GM21447 (cell line): ENCODE measurements around the gene MAPK4.
A peak's percentile ranks its signal among the peaks of the same experiment; 100 is the strongest.
"Not testable (repeated sequence)": the region's sequence is repeated elsewhere in the genome, so short reads cannot be mapped to it uniquely, and the experiment has no call there.

Source experiments
- ATAC-seq: cut with Tn5 transposase; IDR thresholded peaks from one replicate; pipeline ENCODE4 v1.9.1; 2021; ENCODE audit not compliant: unreplicated experiment

The MAPK4 gene

DNA sequence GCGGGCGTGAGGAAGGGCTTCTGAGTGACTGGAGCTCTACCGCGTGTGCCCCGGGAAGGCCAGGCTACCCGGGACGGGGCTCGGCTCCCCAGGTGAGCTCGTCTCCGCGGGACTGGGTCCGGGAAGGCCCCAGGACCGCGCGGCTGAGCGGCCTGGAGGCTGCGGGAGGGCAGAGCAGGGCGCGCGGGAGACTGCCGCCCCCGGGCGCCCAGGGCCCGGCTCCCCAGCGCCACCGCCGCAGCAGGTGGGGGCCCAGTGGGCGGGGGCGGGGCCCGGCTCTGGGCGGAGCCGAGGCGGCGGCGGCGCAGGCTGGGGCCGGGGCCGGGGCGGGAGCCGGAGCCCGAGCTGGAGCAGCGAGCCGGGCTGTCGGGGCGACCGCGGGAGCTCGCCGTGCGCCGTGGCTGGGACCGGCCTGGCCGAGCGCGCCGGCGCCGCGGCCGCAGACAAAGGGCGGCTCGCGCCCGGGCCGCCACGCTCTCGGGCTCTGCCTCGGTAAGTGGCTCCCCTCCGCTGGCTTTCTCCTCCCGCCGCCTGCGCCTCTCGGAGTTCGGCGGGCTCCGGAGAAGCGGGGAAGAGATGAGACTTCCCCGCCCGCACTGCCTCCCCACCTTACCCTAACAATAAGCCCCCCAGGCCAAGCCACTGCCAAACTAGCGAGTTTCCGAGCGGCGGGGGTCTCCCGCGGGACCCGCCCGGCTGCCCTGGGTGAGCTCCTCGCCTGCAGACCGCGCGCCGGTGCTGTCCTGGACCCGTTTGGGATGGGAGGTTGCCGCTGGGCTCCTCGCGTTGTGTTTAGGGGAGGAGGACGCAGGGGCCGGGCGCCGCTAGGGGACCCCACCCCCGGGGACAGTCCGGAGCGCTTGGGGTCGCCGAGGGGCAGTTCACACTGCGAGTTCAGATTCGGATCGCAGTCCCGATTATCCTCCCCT, at the start of gene MAPK4:
Gene MAPK4, plus strand, starts transcription at position 336 of the 929 bp plus-strand sequence. CDS start 103,872 bp downstream, outside the sequence.
- peak; percentile 67 for ATAC-seq

DNA sequence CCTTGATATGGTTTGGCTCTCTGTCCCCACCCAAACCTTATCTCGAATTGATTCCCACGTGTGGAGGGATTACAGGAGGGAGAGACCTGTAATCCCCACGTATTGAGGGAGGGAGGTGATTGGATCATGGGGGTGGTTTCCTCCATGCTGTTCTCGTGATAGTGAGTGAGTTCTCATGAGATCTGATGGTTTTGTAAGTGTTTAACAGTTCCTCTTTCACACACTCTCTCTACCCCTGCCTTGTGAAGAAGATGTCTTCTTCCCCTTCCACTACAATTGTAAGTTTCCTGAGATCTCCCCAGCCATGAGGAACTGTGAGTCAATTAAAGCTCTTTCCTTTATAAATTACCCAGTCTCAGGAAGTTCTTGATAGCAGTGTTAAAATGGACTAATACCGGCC, 42.6 kb upstream of the MAPK4 start:
- ATAC-seq: not testable (repeated sequence)

DNA sequence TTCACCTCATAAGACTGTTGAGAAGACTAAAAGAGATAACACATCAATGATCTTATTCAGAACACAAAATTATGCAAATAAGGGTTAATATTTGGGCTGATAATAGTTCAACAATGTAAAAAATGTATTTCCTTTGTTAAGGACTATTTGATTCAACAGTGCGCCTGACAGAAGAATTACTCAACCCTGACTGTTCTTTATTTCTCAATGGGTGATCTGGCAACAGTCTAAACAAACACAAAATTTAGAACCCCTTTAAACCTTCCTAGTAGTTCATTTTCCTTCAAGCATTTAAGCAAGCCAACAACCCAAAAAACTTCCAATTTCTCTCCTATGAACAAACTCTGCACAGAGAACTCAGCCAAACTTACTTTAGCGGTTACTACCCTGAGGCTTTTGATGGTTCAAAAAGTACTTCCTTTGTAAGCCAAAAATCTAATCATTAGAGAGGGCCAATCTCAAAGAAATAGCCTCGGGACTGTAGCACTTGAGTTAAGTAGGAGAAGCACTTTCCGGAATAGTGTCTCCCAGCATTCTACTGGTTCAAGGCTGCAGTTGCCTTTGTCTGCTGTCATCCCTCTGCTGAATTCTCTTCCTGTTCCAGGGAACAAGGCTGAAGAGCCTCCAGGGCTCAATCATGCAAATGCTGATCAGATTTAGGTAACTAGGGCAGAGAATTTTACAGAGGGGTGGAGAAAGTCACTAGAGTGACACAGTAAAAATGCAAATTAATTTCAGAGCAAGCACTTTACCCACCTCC, 40.9 kb upstream of the MAPK4 start:
- ATAC-seq: no peak

DNA sequence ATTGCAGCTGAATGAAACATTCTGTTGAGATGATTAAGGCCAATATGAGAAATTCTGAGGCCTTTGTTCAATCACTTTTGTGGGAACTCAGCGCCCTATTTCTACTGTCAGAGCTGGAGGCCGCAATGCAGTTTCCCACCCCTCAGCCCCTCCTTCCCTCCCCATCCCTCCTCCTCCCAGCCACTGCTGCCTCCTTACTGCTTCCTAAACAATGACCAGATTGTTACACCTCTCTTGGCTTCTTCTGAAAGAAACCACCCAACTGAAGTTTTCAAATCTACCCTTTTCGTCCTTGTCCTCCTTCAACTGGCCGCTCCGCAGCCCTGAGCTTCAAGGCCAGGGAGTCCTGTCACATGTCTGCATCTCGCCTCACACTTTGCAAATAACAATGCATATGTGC, 36.7 kb upstream of the MAPK4 start:
- no peak for ATAC-seq

DNA sequence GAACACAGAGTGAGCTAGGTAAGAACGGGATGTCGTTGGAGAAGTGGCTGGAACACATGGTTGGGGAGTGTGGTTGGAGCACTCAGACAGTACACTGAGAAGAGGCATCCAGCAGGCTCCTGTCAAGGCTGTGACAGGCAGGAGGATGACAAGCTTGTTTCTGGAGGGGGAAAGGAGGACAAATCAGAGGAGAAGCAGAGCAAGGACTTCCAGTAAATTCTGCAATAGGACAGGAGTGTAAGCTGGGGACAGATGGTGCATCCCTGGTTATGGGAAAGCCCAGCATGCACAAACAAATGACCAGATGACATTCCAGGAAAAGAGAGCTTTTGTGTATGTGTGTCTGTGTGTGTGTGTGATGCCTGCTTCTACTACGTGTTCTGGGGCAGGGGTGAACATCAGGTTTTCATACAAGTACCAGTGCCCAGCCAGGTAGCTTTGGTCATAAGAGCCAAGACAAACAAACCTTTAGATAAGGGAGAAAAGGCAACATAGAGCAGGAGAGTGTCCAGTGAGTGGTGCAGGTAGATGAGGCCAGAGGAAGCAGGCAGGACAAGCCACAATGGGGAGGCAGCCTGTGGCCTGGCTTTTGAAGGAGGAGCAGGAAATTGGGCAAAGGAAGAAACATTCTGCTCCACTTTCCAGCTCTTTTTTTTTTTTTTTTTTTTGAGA, 32.1 kb upstream of the MAPK4 start:
- ATAC-seq: no peak

DNA sequence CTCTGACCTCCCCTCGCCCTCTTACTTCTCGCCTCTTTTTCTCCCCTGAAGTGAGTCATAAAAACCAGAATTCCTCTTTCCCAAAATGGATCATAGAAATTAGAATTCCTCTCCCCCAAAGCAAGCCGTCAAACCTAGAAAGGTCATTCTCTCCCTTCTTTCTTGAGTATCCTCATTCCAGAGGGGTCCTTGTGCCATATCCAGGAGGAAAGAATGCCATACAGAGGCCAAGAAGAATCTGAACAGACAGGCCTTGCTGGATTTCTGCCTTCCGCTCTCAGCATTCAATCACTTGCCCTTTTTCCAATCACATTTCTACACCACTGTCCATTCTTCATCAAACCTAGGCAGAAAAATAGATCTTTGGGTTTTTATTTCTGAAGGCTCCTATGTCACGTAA, 31.1 kb upstream of the MAPK4 start:
- ATAC-seq: no peak

DNA sequence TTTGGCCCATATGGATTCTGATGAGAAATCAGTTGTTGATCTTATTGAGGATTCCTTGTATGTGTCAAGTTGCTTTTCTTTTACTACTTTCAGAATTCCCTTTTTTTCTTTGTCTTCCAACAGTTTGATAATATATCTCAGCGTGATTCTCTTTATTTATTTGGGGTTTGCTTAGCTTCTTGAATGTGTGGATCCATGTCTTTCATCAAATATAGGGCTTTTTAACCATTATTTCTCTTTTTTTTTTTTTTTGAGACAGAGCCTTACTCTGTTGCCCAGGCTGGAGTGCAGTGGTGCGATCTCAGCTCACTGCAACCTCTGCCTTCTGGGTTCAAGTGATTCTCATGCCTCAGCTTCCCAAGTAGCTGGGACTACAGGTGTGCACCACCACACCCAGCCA, 26.1 kb upstream of the MAPK4 start:
- ATAC-seq: not testable (repeated sequence)

DNA sequence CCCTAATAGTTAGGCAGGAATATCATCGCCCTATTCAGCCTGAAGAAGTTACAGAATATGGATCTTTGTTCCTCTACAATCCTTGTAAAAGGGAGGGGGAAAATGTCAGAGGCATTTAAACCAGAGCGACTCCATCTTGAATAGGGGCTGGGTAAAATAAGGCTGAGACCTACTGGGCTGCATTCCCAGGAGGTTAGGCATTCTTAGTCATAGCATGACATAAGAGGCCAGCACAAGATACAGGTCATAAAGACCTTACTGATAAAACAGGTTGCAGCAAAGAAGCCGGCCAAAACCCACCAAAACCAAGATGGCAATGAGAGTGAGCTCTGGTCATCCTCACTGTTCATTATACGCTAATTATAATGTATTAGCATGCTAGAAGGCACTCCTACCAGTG, 15.4 kb upstream of the MAPK4 start:
- ATAC-seq: not testable (repeated sequence)

DNA sequence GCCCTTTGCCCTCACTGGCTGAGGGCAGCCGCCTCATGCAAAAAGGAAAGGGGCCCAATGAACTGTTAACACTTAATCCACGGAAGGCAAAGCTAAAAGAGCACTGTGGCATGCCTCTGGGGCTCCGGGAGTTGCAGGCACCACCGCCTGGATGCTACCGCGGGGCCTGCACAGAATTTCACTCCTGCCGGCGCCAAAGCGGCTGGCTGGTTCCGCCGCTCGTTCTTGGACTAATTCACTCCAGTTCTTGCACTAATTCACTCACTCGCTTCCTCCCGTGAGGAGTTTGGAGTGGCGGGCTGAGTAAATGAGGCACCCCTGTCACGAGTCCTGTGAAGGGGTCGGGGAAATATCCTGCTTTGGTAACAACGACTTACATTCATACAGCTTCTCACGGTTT, 14.0 kb upstream of the MAPK4 start:
- ATAC-seq: no peak

DNA sequence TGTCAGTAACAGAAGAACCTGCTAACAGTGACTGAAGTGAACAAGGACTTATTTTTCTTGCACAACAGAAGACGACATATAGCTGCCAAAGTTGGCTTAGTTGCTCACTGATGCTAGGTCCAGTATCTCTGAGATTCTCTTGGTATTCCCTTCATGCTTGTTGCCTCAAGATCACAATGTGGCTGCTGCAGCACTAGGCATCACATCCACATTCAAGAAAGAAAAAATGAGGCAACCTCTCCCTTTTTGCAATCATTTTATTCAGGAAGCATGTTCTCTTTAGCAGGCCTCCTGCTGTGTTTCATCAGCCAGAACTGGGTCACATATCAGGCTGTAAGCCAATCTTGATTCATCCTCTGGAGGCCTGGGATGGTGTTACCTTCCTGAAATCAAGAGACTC, 11.7 kb upstream of the MAPK4 start:
- no peak for ATAC-seq

DNA sequence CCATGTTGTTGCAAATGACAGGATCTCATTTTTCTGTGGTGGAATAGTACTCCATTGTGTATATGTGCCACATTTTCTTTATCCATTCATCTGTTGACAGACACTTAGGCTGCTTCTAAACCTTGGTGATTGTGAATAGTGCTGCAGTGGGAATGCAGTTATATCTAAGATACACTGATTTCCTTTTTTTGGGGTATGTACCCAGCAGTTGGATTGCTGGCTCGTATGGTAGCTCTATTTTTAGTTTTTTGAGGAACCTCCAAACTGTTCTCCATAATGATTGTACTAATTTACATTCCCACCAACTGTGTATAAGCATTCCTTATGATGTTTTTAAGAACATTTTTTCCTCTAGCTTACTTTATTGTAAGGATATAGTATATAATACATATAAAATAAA, 8.2 kb upstream of the MAPK4 start:
- not testable (repeated sequence) for ATAC-seq

DNA sequence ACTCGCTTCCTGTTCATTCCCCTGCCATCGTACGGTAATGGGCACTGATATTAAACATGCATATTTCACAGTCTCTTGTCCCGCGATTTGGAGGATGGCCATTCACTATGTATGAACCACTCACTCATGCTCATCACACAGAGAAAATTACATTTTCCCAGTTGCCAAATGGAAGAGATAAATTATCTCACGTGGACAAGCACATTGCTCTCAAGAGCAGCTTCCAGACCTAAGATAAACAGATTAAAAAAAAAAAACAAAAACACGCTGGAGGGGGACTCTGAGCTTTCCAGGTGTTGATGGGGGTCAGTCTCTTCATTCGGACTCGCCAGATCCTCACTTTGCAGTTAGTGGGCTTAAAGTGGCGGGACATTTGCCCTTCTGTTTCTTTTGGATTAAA, 1.7 kb upstream of the MAPK4 start:
- ATAC-seq: no peak

DNA sequence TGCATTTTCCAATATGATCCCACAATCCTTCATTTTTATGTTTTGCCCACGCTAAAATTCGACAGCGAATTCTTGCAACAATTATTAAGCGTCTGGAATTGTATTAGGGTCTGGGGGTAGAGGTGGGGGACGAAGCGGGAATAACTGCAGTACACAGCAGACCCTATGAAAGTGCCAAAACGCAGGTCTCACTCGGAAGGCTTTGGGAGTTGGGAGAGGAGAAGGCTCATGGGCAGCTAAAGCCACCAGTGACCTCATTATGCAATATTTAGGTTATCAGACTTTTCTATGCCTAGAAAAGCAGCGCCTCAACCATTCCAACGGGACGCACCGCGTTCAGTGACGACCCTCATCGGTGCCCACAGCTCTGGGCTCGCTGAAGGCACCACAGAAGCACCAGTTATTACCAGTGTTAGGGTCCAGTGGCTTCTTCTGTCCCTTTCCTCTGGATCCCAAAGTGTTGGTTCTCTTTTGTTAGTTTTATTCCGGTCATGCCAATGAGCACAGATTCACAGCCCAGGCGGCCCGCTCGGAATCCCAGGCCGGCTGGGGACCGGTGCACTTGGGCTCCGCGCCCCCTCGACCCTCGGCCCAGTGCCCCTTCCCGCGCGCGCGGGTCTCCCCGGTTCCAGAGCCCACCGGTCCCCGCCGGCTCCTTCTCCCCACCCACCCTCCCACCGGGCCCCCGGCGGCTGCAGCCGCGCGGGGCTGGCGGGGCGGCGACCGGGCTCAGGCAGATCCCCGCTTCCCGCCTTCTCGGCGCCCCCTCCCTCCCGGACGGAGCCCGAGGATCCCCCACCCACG, 737 bp upstream of the MAPK4 start:
- no peak for ATAC-seq

DNA sequence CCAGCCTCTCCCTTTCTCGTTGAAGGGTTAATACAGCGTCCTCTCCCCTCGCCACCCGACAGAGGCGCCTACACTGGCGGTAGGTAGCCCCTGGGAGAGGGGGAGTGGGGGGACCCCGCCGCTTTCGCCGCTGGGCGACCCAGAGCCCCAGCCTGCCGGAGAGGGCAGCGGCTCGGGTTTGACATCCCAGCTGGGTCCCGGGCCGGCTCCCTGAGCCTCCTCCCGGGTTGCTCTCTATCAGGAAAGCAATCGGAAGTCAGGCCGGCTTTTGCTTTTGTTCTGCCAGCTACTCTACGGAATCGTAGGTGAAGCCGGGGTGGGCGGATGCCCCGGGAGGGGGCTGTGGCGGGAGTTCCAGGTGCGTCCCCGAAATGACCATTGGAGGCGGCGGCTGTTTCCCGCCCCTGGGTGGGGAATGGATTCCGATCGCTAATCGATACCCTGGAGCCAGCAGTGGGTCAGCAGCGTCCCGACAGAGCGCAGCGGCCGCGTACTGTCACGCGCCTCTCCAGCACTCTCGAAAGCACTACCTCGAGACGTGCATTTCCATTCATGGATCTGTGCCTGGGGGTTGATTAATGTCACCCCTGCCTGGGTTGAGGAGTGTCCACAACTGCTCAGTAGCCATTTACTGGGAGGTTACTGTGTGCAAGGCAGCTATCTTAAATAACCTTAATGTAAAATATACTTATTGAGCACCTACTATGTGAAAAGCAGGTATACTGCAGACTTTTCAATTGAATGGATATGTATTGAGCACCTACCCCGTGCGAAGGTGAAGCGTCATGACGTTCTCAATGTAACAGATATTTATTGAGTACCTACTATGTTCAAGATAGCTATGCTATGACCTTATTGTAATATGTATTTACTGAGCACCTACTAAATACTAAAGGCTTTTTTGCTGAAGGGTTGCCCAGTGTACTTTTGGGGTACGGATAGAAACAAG, 1.1 kb downstream of the MAPK4 start:
- ATAC-seq: no peak

DNA sequence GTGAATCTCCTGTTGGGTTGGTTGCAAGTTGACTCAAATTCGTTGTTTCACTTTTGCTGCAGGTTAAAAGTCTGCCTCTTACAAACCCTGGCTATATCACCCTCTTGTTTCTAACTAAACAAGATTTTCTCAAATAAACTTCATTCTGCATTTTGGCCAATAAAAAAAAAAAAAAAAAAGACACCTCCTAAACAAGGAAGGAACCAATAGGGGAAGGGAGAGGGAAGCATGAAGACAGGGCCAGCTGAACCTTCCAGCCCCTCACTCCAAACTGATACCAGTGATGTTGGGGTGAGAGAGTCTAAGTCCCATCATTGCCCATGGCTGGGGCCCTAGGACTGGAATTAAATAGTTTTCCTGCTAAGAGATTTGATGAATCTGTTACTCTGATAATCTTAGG, 2.4 kb downstream of the MAPK4 start:
- ATAC-seq: not testable (repeated sequence)

DNA sequence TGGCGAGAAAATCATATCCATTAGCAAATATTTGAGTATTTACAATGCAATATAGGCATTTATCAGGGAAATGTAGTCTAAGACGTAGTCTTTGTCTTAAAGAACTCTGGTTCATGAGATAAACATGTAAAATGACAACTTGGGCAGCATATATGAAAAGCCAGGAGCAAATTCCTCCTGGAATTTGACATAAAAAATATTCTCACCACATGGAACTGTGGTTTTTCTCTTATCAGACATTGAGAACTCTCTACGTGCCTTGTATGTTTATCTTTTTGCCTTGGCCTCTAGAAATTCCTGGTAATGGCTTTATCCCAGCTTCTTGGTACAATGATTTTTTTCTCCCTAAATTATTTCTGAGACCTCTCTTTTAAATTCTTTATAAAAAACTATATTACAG, 2.8 kb downstream of the MAPK4 start:
- ATAC-seq: no peak

DNA sequence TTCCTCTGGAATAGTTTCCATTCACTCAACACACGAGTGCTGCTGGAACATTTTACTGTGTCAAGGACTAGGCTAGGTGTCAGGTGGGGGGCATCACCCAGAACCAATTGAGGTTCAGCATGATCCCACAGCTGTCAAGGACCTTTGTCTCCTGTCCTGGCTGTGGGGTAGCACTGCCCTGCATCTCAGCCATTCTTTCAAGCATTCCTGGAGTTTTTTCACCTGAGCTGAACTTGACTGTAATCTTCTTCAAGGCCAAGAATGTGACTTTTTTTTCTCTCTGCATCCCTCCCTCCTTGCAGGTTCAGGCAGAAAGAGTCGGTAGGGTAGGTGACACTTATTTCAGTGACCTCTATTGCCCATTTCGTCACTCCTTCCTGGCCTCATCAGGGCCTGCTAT, 3.5 kb downstream of the MAPK4 start:
- ATAC-seq: no peak

DNA sequence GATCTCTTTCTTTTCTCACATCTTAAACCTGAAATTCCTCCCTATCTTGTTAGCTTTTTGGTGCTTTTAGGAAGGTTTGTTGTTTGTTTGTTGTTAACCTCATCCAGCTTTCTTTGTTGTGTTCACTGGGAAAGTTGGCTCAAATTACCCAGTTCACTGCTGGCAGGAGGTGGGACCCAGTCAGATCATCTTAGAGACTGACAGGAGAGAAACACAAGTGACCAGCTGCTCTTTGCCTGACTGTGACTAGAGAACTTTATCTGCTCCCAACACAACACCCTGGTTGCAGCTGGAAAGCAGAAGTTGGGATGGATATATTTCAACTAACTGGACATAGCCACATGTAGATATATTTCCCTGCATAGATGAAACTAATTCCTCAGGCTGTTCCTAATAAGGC, 10.0 kb downstream of the MAPK4 start:
- no peak for ATAC-seq

DNA sequence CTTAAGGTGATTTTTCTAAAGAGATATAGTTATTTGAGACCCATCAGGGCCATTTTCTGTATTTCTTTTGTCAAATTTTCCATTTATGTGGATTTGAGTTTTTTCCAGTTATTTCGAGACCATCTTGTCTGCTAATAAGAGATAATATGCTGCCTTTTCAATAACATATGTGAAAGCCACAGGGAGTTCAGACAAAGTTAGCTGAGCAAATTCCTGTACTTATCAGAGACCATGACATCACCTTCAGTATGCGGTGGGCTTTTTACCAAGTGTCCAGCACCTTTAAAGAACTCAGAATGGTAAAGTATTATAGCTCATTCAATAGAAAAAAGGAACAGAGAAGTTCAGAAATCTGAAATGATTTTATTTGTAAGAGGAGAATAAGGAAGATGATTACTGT, 11.7 kb downstream of the MAPK4 start:
- ATAC-seq: no peak

DNA sequence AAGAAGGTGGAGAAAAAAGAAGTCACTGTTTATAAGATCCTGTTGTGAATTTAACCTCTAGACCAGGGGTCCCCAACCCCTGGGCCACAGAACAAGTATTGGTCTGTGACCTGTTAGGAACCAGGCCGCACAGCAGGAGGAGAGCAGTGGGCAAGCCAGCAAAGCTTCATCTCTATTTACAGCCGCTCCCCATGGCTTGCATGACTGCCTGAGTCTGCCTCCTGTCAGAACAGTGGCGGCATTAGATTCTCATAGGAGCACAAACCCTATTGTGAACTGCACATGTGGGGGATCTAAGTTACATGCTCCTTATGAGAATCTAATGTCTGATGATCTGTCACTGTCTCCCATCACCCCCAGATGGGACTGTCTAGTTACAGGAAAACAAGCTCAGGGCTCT, 13.3 kb downstream of the MAPK4 start:
- not testable (repeated sequence) for ATAC-seq
